GM21381 (cell line): ENCODE measurements around the gene MREG.

Experiments used
- ATAC-seq: cut with Tn5 transposase; IDR thresholded peaks from one replicate; pipeline ENCODE4 v1.9.1; 2021; ENCODE audit warnings: mild to moderate bottlenecking, moderate library complexity; ENCODE audit not compliant: unreplicated experiment

MREG gene

GRCh38 chr2:215899141-215900074 lies 113.9 kb downstream of the MREG start:
- ATAC-seq, result no peak

- no peak for ATAC-seq
Observed at GRCh38 chr2:215898363-215898762, 115.0 kb downstream of the MREG start.

- no peak for ATAC-seq
Observed at GRCh38 chr2:215896921-215897320, 116.4 kb downstream of the MREG start.

- ATAC-seq, result no peak
Observed at GRCh38 chr2:215895330-215895729, 118.0 kb downstream of the MREG start.
